Mesenteric fat pad (tissue), 1 donor: ENCODE measurements around the gene B3GNT5. TPM values are rescaled to one million over a fixed set of nuclear protein-coding genes. Genes with fewer than 3 reads are reported as not detected.

Source experiments
- DNase-seq: peaks from one replicate; pipeline ENCODE4 v3.0.0-alpha.2; 2020; ENCODE audit warnings: low spot score
- total RNA-seq: library from RNA; stranded (reverse); fragmentation: NEBNext Ultra II Directional; extraction: Animal tissue kit (Norgen Biotek cat#: 25700); gene quantifications from one replicate; pipeline ENCODE4 v1.2.1, GENCODE V29; 2021
- donor health status: DM: yes; HTN: yes; CAD: no.

B3GNT5 gene
- total RNA-seq, 1 donor from 2014 or later, result 35.2 TPM

- DNase-seq, result no peak
Measured at GRCh38 chr3:183290216-183290615, 37.2 kb downstream of the B3GNT5 start.

- DNase-seq, result no peak
Measured at GRCh38 chr3:183291497-183292031, 38.5 kb downstream of the B3GNT5 start.

GRCh38 chr3:183293966-183294365, 40.9 kb downstream of the B3GNT5 start:
- DNase-seq, result no peak

GRCh38 chr3:183295211-183295610, 42.2 kb downstream of the B3GNT5 start:
- DNase-seq, result no peak

GRCh38 chr3:183296944-183297343, 43.9 kb downstream of the B3GNT5 start:
- DNase-seq, result no peak

GRCh38 chr3:183298701-183299153, 45.7 kb downstream of the B3GNT5 start:
- DNase-seq, result no peak

- DNase-seq, result no peak
Measured at GRCh38 chr3:183299976-183300375, 46.9 kb downstream of the B3GNT5 start.

- DNase-seq, result no peak
Measured at GRCh38 chr3:183300996-183301562, 48.0 kb downstream of the B3GNT5 start.

GRCh38 chr3:183301937-183302580, 49.0 kb downstream of the B3GNT5 start:
- DNase-seq, result no peak

GRCh38 chr3:183303690-183304089, 50.6 kb downstream of the B3GNT5 start:
- DNase-seq, result no peak

- no peak for DNase-seq
Measured at GRCh38 chr3:183306798-183307671, 54.0 kb downstream of the B3GNT5 start.

GRCh38 chr3:183307749-183308148, 54.7 kb downstream of the B3GNT5 start:
- no peak for DNase-seq

GRCh38 chr3:183308751-183309150, 55.7 kb downstream of the B3GNT5 start:
- DNase-seq, result no peak

- no peak for DNase-seq
Measured at GRCh38 chr3:183309276-183309675, 56.2 kb downstream of the B3GNT5 start.

- DNase-seq, result no peak
Measured at GRCh38 chr3:183310936-183311335, 57.9 kb downstream of the B3GNT5 start.

GRCh38 chr3:183312433-183312832, 59.4 kb downstream of the B3GNT5 start:
- no peak for DNase-seq

GRCh38 chr3:183313351-183313750, 60.3 kb downstream of the B3GNT5 start:
- no peak for DNase-seq

- DNase-seq, result no peak
Measured at GRCh38 chr3:183313764-183314163, 60.7 kb downstream of the B3GNT5 start.

GRCh38 chr3:183315739-183316138, 62.7 kb downstream of the B3GNT5 start:
- DNase-seq, result no peak

GRCh38 chr3:183317271-183317670, 64.2 kb downstream of the B3GNT5 start:
- DNase-seq, result no peak

GRCh38 chr3:183317886-183318865, 65.1 kb downstream of the B3GNT5 start:
- no peak for DNase-seq
